SIG-M5 treated with dmso at 0.1 percent for 504 hours (cell line): ENCODE data around the gene TPRA1.
A peak's percentile ranks its signal among the peaks of the same experiment; 100 is the strongest.

Experiments
- DNase-seq: peaks from one replicate; lab custom pipeline; 2025; ENCODE audit not compliant: unreplicated experiment; lab: John Stamatoyannopoulos, UW

Gene TPRA1

GRCh38 chr3:127590593-127591465, at the start of gene TPRA1:
TPRA1 (minus strand) TSS chr3:127590733; CDS start chr3:127580146, 10,587 bp downstream.
- DNase-seq = peak; percentile 99

- DNase-seq = no peak
These were observed 49.5 kb upstream of the TPRA1 start for GRCh38 chr3:127640042-127640355.

GRCh38 chr3:127639173-127640041, 48.9 kb upstream of the TPRA1 start:
- DNase-seq = no peak

- DNase-seq = no peak
These were observed 47.4 kb upstream of the TPRA1 start for GRCh38 chr3:127637971-127638370.

GRCh38 chr3:127637546-127637945, 47.0 kb upstream of the TPRA1 start:
- peak; percentile 55 for DNase-seq

GRCh38 chr3:127634653-127635052, 44.1 kb upstream of the TPRA1 start:
- DNase-seq = no peak

- no peak for DNase-seq
These were observed 41.7 kb upstream of the TPRA1 start for GRCh38 chr3:127632035-127632820.

- DNase-seq = no peak
These were observed 40.5 kb upstream of the TPRA1 start for GRCh38 chr3:127630811-127631714.

- DNase-seq = peak; percentile 63
These were observed 39.2 kb upstream of the TPRA1 start for GRCh38 chr3:127629467-127630403.

- peak; percentile 34 for DNase-seq
These were observed 38.4 kb upstream of the TPRA1 start, which contains the start of gene PODXL2 for GRCh38 chr3:127628788-127629466. PODXL2 (plus strand) TSS chr3:127629185; CDS start chr3:127629220, 35 bp downstream.

GRCh38 chr3:127628426-127628787, 37.9 kb upstream of the TPRA1 start:
- no peak for DNase-seq

GRCh38 chr3:127625821-127626220, 35.3 kb upstream of the TPRA1 start:
- no peak for DNase-seq

GRCh38 chr3:127624063-127624462, 33.5 kb upstream of the TPRA1 start:
- no peak for DNase-seq

- no peak for DNase-seq
These were observed 32.4 kb upstream of the TPRA1 start for GRCh38 chr3:127622772-127623576.

GRCh38 chr3:127622031-127622430, 31.5 kb upstream of the TPRA1 start:
- no peak for DNase-seq

- no peak for DNase-seq
These were observed 30.3 kb upstream of the TPRA1 start for GRCh38 chr3:127620637-127621375.

- DNase-seq = no peak
These were observed 28.4 kb upstream of the TPRA1 start for GRCh38 chr3:127618891-127619290.
